Endothelial cell of umbilical vein (primary cell): Measurements from ENCODE around the gene MEN1.

Source experiments
- EZH2 ChIP-seq: IDR thresholded peaks from 2 replicates; pipeline ENCODE4 v1.6.1; 2012; ENCODE audit warnings: borderline replicate concordance, low read depth, mild to moderate bottlenecking, moderate library complexity, low read length, inconsistent platforms; ENCODE audit not compliant: severe bottlenecking
- POLR2A ChIP-seq: IDR thresholded peaks from 2 replicates; pipeline ENCODE4 v1.6.1; 2012; ENCODE audit warnings: low read depth, mild to moderate bottlenecking, control low read depth, low read length
- POLR2AphosphoS5 ChIP-seq: IDR thresholded peaks from 2 replicates; pipeline ENCODE4 v1.6.1; 2012; ENCODE audit warnings: low read depth, mild to moderate bottlenecking, control low read depth, low read length, moderate library complexity; ENCODE audit not compliant: insufficient read depth
- TF ChIP-seq, protein P1 (sequence below), 2 donors: IDR thresholded peaks; 1 replicate in 1 of 2; 2 replicates in 1 of 2; pipeline ENCODE4 v1.5.1; 2011; ENCODE audit warnings: low read length in 2 of 2, mild to moderate bottlenecking in 2 of 2, moderate library complexity in 2 of 2, control low read depth in 1 of 2, inconsistent platforms in 1 of 2, low read depth in 1 of 2; ENCODE audit not compliant: insufficient read depth in 1 of 2; ENCODE audit errors: extremely low read depth in 1 of 2

DNA sequence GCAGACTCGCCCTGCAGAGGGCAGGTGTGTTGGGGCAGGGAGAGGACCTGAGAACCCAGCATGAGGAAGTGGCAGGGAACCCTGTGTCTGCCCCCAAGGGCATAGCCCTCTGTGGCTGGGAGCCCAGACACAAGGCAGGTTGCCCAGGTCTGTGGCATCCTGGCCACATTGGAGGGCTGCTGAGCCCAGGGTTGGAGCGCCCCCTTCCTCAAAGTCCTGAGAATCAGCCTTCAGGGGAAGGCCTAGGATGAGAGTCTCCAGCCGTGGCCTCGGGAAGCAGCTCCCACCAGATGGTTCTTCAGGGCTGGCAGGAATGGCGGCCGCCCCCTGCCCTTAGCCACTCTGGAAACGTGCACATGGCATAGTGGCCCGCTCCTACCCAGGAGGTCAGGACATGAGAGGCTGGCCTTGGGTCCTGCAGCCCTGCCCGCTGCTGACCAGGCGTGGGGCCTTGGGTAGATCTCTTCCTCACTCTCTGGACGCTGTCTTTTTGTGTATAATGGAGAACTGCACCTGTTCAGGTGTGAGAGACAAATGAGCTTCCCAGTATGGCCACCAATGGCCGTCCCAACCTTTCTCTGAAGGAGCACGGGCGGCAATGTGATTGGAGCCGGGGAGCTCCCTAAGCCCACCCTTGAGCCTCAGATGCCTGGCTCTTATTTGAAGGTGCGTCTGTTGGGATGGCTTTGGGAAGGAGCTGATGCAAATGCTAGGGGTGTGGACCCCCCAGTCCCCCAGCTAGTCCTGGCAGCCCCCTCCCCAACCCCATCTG is 38.7 kb upstream of the MEN1 start:
- TF ChIP-seq, protein P1, sequence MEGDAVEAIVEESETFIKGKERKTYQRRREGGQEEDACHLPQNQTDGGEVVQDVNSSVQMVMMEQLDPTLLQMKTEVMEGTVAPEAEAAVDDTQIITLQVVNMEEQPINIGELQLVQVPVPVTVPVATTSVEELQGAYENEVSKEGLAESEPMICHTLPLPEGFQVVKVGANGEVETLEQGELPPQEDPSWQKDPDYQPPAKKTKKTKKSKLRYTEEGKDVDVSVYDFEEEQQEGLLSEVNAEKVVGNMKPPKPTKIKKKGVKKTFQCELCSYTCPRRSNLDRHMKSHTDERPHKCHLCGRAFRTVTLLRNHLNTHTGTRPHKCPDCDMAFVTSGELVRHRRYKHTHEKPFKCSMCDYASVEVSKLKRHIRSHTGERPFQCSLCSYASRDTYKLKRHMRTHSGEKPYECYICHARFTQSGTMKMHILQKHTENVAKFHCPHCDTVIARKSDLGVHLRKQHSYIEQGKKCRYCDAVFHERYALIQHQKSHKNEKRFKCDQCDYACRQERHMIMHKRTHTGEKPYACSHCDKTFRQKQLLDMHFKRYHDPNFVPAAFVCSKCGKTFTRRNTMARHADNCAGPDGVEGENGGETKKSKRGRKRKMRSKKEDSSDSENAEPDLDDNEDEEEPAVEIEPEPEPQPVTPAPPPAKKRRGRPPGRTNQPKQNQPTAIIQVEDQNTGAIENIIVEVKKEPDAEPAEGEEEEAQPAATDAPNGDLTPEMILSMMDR (IDR thresholded peaks at IDR 0.05; ENCODE audit: extremely low read depth in 1 of 2, insufficient read depth in 1 of 2, low read depth in 1 of 2, low read length in 2 of 2) = no peak
- TF ChIP-seq POLR2AphosphoS5 (no peak), EZH2 (no peak), POLR2A (no peak)
